Measurements from ENCODE around the gene PRSS2.

- TF ChIP-seq CTCF (conservative IDR thresholded peaks at IDR 0.05 in 1 of 2, IDR thresholded peaks at IDR 0.05 in 1 of 2; ENCODE audit: low read depth in 1 of 2, low read length in 2 of 2) (no peak), EZH2 (IDR thresholded peaks at IDR 0.05; ENCODE audit: low read length, missing control alignments) (no peak)
Measured at GRCh38 chr7:142797391-142798377, 26.9 kb downstream of the PRSS2 start.
